ENCODE measurements around the gene ASPHD2. TPM values are rescaled to one million over a fixed set of nuclear protein-coding genes. Genes with fewer than 3 reads are reported as not detected.

ASPHD2 gene
- total and polyA plus RNA-seq, 10 of the 15 experiments (the other 5 are each of a cell fraction or from before 2014, with no cell fraction given): 1.6 to 10.6 (median 5.2) TPM

DNA sequence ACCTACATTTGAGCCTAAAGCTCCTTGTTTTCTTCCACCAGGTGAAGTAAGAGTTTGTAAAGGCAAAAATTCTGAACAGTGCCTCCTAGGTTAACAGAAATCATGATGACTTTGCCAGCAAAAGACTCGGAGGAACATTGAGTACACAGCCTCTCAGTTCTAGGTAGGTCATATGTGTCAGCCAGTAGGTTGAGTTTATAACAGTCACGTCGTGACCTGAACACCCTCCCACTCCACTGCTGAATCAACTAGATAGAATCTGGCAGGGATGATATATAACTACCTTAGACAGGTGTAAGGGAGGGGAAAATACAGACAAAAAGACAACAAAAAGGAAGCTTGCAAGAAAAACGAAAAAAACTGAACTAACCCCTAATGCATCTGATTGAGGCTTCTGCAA is 12.8 kb upstream of the ASPHD2 start:
- no peak for DNase-seq (ENCODE audit: low read depth, low spot score)
- Histone ChIP-seq H3K4me3 (no peak overlapping the region), H3K79me2 (ENCODE audit: control insufficient read depth, insufficient read depth, low read length) (no peaks in the 10 kb centered on the region), H3K27ac (ENCODE audit: control insufficient read depth, insufficient read depth) (no peak overlapping the region), H3K4me1 (ENCODE audit: control insufficient read depth, insufficient read depth, low read length) (no peaks in the 10 kb centered on the region), H3K4me2 (ENCODE audit: control insufficient read depth, insufficient read depth) (no peak overlapping the region), H3K36me3 (ENCODE audit: control insufficient read depth in 2 of 2, insufficient read depth in 2 of 2, low read length in 1 of 2) (no peaks in the 10 kb centered on the region), H4K20me1 (ENCODE audit: control insufficient read depth, insufficient read depth) (no peaks in the 10 kb centered on the region), H3K9me3 (replicated peaks; ENCODE audit: control insufficient read depth, insufficient read depth, low read length) (no peaks in the 10 kb centered on the region), H3K27me3 (replicated peaks in 1 of 2; ENCODE audit: control insufficient read depth in 2 of 2, insufficient read depth in 2 of 2, low read length in 1 of 2) (peaks cover 0 to 1% of the 10 kb centered on the region in 2 experiments; a peak in 3 of 4 replicates), H3K9ac (ENCODE audit: control insufficient read depth, insufficient read depth, low read length) (no peak overlapping the region), H2AFZ (ENCODE audit: control insufficient read depth, low read depth, low read length) (no peak overlapping the region)
- BruUV-seq (replicated peaks): no TSS peak
- RAD21 ChIA-PET (ENCODE audit: unreplicated experiment): no interaction called here
- POLR2A ChIA-PET: interaction anchor here (0.6 kb wide), 1 partner anchor 82 kb away, joined by 4 read pairs; no protein-coding TSS in a partner anchor
- SMC1A ChIA-PET (ENCODE audit: uncharacterized antibody, unreplicated experiment): interaction anchor here (0.6 to 0.7 kb wide), 2 partner anchors 11 to 46 kb away, joined by 3 read pairs; no protein-coding TSS in a partner anchor
- CTCF ChIA-PET: interaction anchor here (0.6 kb wide), 1 partner anchor 58 kb away, joined by 4 read pairs; no protein-coding TSS in a partner anchor
- 24% methylated on average over 4 of the region's 4 CpGs for WGBS (ENCODE audit: insufficient coverage, insufficient replicate concordance, low lambda C conversion rate, missing lambda C conversion rate)
- FAIRE-seq: peak; percentile 69
- in situ Hi-C loops (cut with MboI) (no loop called here), intact Hi-C loops (cut with micrococcal nuclease; ENCODE audit: unreplicated experiment) (no loop called here)
- TF ChIP-seq PML (IDR thresholded peaks at IDR 0.05; ENCODE audit: low read length) (no peak), NFIC (IDR thresholded peaks at IDR 0.05; ENCODE audit: low read depth, low read length) (no peak), ATF7 (IDR thresholded peaks at IDR 0.05; ENCODE audit: low read depth) (no peak), RAD51 (IDR thresholded peaks at IDR 0.05) (no peak), ESRRA (IDR thresholded peaks at IDR 0.05; ENCODE audit: low read length) (no peak), RELA (IDR thresholded peaks at IDR 0.05; ENCODE audit: borderline replicate concordance, partially characterized antibody) (no peak)
- no peak for ATAC-seq

DNA sequence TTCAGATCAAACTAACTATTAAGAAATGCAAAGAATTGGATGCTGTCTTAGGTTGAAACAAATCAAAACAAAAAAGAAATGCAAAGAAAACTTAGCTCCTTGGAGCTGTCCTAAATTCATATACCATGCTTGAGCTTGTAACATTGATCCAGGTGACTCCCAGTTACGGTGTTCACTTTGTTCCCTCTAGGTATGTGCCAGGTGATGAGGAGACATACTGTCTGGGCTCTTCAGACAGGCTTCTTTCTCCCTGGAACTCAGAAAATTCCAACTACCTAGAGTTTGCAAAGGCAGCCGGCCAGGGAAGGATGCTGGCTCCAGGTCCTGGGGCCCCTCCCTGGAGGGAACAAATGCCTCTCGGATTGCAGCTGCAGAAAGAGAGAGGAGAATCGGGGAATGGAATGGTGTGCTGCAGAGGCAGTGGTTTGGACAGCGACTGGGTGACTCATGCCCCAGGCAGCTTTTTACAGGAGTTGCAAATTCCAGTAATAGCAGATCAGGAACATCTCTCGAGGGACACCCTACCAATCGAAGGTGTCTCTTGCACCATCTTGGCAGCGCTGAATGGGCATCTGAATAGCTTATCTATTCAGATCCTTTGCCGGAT is 12.3 kb upstream of the ASPHD2 start:
- Histone ChIP-seq H3K9me3 (replicated peaks; ENCODE audit: control insufficient read depth, insufficient read depth, low read length) (no peaks in the 10 kb centered on the region), H3K79me2 (ENCODE audit: control insufficient read depth, insufficient read depth, low read length) (no peaks in the 10 kb centered on the region), H3K27me3 (replicated peaks in 1 of 2; ENCODE audit: control insufficient read depth in 2 of 2, insufficient read depth in 2 of 2, low read length in 1 of 2) (peaks cover 0 to 1% of the 10 kb centered on the region in 2 experiments; a peak in 3 of 4 replicates), H3K27ac (ENCODE audit: control insufficient read depth, insufficient read depth) (no peak overlapping the region), H4K20me1 (ENCODE audit: control insufficient read depth, insufficient read depth) (no peaks in the 10 kb centered on the region), H3K4me1 (ENCODE audit: control insufficient read depth, insufficient read depth, low read length) (no peaks in the 10 kb centered on the region), H3K4me3 (no peak overlapping the region), H2AFZ (ENCODE audit: control insufficient read depth, low read depth, low read length) (no peak overlapping the region), H3K9ac (ENCODE audit: control insufficient read depth, insufficient read depth, low read length) (no peak overlapping the region), H3K4me2 (ENCODE audit: control insufficient read depth, insufficient read depth) (no peak overlapping the region), H3K36me3 (ENCODE audit: control insufficient read depth in 2 of 2, insufficient read depth in 2 of 2, low read length in 1 of 2) (no peaks in the 10 kb centered on the region)
- TF ChIP-seq REST (IDR thresholded peaks at IDR 0.05; ENCODE audit: low read depth, low read length) (no peak), NR2C2 (IDR thresholded peaks at IDR 0.05; ENCODE audit: borderline replicate concordance, control insufficient read depth, insufficient read length, low read depth) (no peak), IKZF1 (conservative IDR thresholded peaks at IDR 0.05) (no peak), RBBP5 (conservative IDR thresholded peaks at IDR 0.05) (no peak), HCFC1 (IDR thresholded peaks at IDR 0.05; ENCODE audit: low read length) (no peak), SUPT20H (IDR thresholded peaks at IDR 0.05; ENCODE audit: borderline replicate concordance, control insufficient read depth, low read depth, low read length) (no peak), SMAD5 (IDR thresholded peaks at IDR 0.05; ENCODE audit: low read depth) (no peak)
- FAIRE-seq (no peak), ATAC-seq (no peak), DNase-seq (ENCODE audit: low read depth, low spot score) (no peak)
- intact Hi-C loops (cut with micrococcal nuclease; ENCODE audit: unreplicated experiment) (no loop called here), in situ Hi-C loops (cut with MboI) (no loop called here)
- SMC1A ChIA-PET (ENCODE audit: uncharacterized antibody, unreplicated experiment): interaction anchor here (0.7 kb wide), 1 partner anchor 12 kb away, joined by 3 read pairs; no protein-coding TSS in a partner anchor
- CTCF ChIA-PET: interaction anchor here (0.6 to 1.0 kb wide), 2 partner anchors 57 to 513 kb away, joined by 4 read pairs; no protein-coding TSS in a partner anchor
- RAD21 ChIA-PET (ENCODE audit: unreplicated experiment): no interaction called here
- no TSS peak for BruUV-seq (replicated peaks)
- 34% methylated on average over 9 of the region's 9 CpGs for WGBS (ENCODE audit: insufficient coverage, insufficient replicate concordance, low lambda C conversion rate, missing lambda C conversion rate)
- POLR2A ChIA-PET: interaction anchor here (0.6 kb wide), 1 partner anchor 81 kb away, joined by 4 read pairs; no protein-coding TSS in a partner anchor
